K562 treated with DMSO at 1 percent for 12 hours (cell line): ENCODE results near the gene DUSP16. TPM values are rescaled to one million over a fixed set of nuclear protein-coding genes. Genes with fewer than 3 reads are reported as not detected.

Experiments used
- total RNA-seq: library from RNA; unstranded; fragments of 300-600 nt; gene quantifications from 2 replicates; pipeline ENCODE4 v1.2.3, GENCODE V29; 2022; ENCODE audit not compliant: insufficient read depth

The DUSP16 gene, protein sequence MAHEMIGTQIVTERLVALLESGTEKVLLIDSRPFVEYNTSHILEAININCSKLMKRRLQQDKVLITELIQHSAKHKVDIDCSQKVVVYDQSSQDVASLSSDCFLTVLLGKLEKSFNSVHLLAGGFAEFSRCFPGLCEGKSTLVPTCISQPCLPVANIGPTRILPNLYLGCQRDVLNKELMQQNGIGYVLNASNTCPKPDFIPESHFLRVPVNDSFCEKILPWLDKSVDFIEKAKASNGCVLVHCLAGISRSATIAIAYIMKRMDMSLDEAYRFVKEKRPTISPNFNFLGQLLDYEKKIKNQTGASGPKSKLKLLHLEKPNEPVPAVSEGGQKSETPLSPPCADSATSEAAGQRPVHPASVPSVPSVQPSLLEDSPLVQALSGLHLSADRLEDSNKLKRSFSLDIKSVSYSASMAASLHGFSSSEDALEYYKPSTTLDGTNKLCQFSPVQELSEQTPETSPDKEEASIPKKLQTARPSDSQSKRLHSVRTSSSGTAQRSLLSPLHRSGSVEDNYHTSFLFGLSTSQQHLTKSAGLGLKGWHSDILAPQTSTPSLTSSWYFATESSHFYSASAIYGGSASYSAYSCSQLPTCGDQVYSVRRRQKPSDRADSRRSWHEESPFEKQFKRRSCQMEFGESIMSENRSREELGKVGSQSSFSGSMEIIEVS
- total RNA-seq, result 1.8 and 7.8 TPM in 2 replicates

DNA sequence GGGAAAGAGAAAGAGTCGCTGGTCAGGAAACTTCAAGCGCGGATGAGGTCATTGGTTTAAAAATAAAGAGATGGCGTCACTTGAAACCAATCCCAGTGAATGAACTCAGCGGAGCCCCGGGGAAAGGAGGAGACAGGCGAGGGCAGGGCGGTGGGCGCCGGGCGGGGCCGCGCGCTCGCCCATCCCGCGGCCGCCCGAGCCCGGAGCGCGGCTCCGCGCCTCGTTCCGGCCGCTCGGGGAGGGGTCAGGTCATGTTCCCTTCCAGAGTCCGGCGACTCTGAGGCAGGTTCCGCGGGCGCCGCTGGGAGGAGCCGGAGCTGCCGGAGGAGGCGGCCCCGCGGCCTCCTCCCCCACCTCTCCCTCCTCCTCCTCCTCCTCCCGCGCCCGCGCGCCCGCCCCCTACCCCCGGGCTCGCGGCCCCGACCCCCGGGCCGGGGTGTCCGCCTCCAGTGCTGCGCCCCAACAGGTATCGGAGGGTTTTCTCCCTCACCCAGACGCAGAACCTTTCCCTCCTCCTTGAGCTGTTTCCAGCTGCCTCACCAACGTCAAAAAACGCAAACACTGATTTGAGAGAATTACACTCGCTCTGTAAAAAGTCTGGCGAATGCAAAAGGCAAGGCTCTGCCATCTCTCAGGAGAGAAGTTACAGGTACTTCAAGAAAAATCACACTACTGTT lies at the start of gene DUSP16:
Gene DUSP16, minus strand, starts transcription at position 279 of the 677 bp plus-strand sequence. CDS start 41,765 bp downstream, outside the sequence.

DNA sequence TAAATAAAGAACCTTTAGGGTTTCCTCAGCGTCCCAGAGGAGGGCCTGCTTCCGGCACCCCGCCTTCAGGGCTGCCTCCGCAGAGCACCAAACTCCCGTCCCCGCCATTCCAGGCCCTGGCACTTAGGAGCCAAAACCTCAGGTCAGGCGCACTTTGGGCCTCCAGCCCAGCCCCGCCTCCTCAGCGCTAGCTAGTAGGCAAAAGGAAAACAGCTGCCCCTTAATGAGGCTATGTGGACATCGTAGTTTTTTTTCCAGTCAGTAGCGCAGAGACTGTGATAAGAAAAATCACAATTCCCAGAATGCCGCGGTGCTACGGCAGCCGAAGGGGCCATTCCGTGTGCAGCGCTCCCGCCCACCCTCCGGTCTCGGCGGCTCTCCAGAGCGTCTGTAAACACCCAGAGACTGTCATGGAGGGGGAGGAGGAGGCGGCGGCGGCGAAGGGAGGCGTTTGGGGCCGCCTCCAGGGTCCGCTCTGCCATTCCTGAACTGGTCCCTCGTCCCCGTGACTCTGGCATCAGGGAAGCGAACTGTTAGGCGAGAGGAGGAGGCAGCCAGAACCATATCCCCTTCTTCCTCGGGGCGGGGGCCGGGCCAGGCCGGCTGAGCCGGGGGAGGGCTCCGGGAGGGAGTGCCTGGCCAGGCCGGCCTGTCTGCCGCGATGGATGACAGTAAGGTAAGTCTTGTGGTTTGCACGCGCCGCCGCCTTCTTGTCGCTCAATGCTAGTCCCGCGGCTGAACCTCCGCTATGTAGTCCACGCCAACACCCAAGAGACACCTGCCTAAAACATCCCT lies 49.0 kb upstream of the DUSP16 start, which contains the start of gene CREBL2:
Gene CREBL2, plus strand, starts transcription at position 365 of the 795 bp plus-strand sequence. Its CDS starts 297 bp downstream, at position 662.

Other genes with a start within 250 kb of the DUSP16 start
- 4.6 and 12.2 TPM in 2 replicates for gene MANSC1, start 212.6 kb downstream of the DUSP16 start, total RNA-seq
- 2.2 and 2.7 TPM in 2 replicates for gene BORCS5, start 205.8 kb downstream of the DUSP16 start, total RNA-seq
- 5.2 and 10.7 TPM in 2 replicates for gene CREBL2, start 49.0 kb upstream of the DUSP16 start, total RNA-seq
- 1.2 TPM in 1 of 2 replicates, not detected in the other for gene GPR19, start 133.3 kb upstream of the DUSP16 start, total RNA-seq
- 17.6 and 34.2 TPM in 2 replicates for gene CDKN1B, start 154.5 kb upstream of the DUSP16 start, total RNA-seq
- 0.22 and 3.3 TPM in 2 replicates for gene APOLD1, start 222.8 kb upstream of the DUSP16 start, total RNA-seq